Measurements from ENCODE around the gene NPFFR2.

DNA sequence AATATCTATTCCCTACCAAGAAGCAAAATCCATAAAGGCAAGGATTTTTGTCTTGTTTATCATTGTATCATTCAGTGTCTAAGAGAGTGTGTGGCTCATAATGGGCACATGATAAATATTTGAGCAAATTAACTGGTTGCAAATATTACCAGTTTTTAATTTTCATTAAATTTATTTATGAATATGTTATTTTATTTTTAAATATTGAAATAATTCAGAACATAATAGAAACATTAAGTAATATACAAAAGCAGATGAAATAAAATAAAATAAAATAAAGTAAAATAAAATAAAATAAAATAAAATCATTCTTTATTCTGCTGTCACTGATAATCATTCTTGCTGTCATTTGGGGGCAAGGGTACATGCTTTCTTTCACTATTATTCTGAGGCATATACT, 120.9 kb downstream of the NPFFR2 start:
- TF ChIP-seq ATF7 (IDR thresholded peaks at IDR 0.05) (no peak), ATF7 (CRISPR knock-in tag; IDR thresholded peaks at IDR 0.05) (no peak), RFX5 (IDR thresholded peaks at IDR 0.05; ENCODE audit: low read depth, low read length) (no peak), ZNF263 (CRISPR knock-in tag; IDR thresholded peaks at IDR 0.05) (no peak), FOXK2 (IDR thresholded peaks at IDR 0.05) (no peak), NR2C2 (CRISPR knock-in tag; IDR thresholded peaks at IDR 0.05; ENCODE audit: borderline replicate concordance) (no peak), ZNF792 (CRISPR knock-in tag; IDR thresholded peaks at IDR 0.05) (no peak), ZNF225 (CRISPR knock-in tag; IDR thresholded peaks at IDR 0.05) (no peak)
- TF ChIP-seq, protein P1, sequence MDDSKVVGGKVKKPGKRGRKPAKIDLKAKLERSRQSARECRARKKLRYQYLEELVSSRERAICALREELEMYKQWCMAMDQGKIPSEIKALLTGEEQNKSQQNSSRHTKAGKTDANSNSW (CRISPR knock-in tag; IDR thresholded peaks at IDR 0.05; ENCODE audit: borderline replicate concordance), result no peak
- TF ChIP-seq, protein P2, sequence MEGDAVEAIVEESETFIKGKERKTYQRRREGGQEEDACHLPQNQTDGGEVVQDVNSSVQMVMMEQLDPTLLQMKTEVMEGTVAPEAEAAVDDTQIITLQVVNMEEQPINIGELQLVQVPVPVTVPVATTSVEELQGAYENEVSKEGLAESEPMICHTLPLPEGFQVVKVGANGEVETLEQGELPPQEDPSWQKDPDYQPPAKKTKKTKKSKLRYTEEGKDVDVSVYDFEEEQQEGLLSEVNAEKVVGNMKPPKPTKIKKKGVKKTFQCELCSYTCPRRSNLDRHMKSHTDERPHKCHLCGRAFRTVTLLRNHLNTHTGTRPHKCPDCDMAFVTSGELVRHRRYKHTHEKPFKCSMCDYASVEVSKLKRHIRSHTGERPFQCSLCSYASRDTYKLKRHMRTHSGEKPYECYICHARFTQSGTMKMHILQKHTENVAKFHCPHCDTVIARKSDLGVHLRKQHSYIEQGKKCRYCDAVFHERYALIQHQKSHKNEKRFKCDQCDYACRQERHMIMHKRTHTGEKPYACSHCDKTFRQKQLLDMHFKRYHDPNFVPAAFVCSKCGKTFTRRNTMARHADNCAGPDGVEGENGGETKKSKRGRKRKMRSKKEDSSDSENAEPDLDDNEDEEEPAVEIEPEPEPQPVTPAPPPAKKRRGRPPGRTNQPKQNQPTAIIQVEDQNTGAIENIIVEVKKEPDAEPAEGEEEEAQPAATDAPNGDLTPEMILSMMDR (CRISPR knock-in tag; IDR thresholded peaks at IDR 0.05), result no peak
- TF ChIP-seq, protein P3, sequence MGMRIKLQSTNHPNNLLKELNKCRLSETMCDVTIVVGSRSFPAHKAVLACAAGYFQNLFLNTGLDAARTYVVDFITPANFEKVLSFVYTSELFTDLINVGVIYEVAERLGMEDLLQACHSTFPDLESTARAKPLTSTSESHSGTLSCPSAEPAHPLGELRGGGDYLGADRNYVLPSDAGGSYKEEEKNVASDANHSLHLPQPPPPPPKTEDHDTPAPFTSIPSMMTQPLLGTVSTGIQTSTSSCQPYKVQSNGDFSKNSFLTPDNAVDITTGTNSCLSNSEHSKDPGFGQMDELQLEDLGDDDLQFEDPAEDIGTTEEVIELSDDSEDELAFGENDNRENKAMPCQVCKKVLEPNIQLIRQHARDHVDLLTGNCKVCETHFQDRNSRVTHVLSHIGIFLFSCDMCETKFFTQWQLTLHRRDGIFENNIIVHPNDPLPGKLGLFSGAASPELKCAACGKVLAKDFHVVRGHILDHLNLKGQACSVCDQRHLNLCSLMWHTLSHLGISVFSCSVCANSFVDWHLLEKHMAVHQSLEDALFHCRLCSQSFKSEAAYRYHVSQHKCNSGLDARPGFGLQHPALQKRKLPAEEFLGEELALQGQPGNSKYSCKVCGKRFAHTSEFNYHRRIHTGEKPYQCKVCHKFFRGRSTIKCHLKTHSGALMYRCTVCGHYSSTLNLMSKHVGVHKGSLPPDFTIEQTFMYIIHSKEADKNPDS (CRISPR knock-in tag; IDR thresholded peaks at IDR 0.05), result no peak
- TF ChIP-seq, protein P4, sequence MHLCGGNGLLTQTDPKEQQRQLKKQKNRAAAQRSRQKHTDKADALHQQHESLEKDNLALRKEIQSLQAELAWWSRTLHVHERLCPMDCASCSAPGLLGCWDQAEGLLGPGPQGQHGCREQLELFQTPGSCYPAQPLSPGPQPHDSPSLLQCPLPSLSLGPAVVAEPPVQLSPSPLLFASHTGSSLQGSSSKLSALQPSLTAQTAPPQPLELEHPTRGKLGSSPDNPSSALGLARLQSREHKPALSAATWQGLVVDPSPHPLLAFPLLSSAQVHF (CRISPR knock-in tag; IDR thresholded peaks at IDR 0.05), result no peak
